HepG2 (cell line): Measurements from ENCODE around the gene NATD1. TPM values are rescaled to one million over a fixed set of nuclear protein-coding genes. Genes with fewer than 3 reads are reported as not detected.

Experiments
- ATAC-seq: fragments of 200-7000 bp; cut with Tn5 transposase; 3 replicates; pipeline ENCODE4 v1.9.1; 2020; ENCODE audit warnings: mild to moderate bottlenecking, moderate library complexity
- BruUV-seq: library from RNA; stranded (reverse); fragments of 400-500 nt; replicated peaks from 2 replicates; lab custom pipeline; 2021; lab: Mats Ljungman, UMichigan
- CTCF ChIA-PET: fragments of 300-600 bp; formaldehyde crosslinking; extraction: SDS; loops from one replicate; lab custom pipeline; 2021; ENCODE audit warnings: low total read pairs, inconsistent platforms, low intra/inter-chr PET ratio; lab: Yijun Ruan, JAX
- POLR2A ChIA-PET: fragments of 350-600 bp; sonication (Branson Sonifier 250); formaldehyde crosslinking; loops from one replicate; lab custom pipeline; 2020; ENCODE audit warnings: antibody characterized with exemption, inconsistent platforms; lab: Yijun Ruan, JAX
- DNase-seq: peaks from one replicate; pipeline ENCODE4 v3.0.0-alpha.2; 2015; ENCODE audit warnings: low spot score
- FAIRE-seq: peaks from 3 replicates; lab custom pipeline; 2011; peaks lifted over from hg19 to GRCh38; lab: Jason Lieb, UNC
- H2AFZ ChIP-seq: one replicate; pipeline ENCODE4 v1.6.1; 2011; ENCODE audit warnings: low read length, inconsistent platforms
- H3K27ac ChIP-seq: fragments of 300-600 bp; 3 replicates; pipeline ENCODE4 v1.8.0; 2011; ENCODE audit warnings: mixed run types, mild to moderate bottlenecking, mixed read lengths, low read length, inconsistent platforms; ENCODE audit not compliant: insufficient read depth; ENCODE audit errors: extremely low read length
- H3K27me3 ChIP-seq, 2 experiments: fragments of 200-600 bp in 1 of 2; 2 replicates in 1 of 2; 3 replicates in 1 of 2; pipeline versions ENCODE4 v1.6.0 to v1.8.0; 2011; ENCODE audit warnings: low read length in 2 of 2, mild to moderate bottlenecking in 2 of 2, moderate library complexity in 2 of 2, inconsistent platforms in 1 of 2; ENCODE audit not compliant: insufficient read depth in 2 of 2, control insufficient read depth in 1 of 2
- H3K36me3 ChIP-seq, 2 experiments: fragments of 200-600 bp in 1 of 2; replicated peaks in 1 of 2; 2 replicates in 1 of 2; 3 replicates in 1 of 2; pipeline versions ENCODE4 v1.5.1 to v1.8.0; 2011; ENCODE audit warnings: low read length in 2 of 2, inconsistent platforms in 1 of 2; ENCODE audit not compliant: insufficient read depth in 2 of 2, control insufficient read depth in 1 of 2
- H3K4me1 ChIP-seq: 2 replicates; pipeline ENCODE4 v1.5.1; 2012; ENCODE audit warnings: low read length, inconsistent platforms; ENCODE audit not compliant: insufficient read depth
- H3K4me2 ChIP-seq: 2 replicates; pipeline ENCODE4 v1.6.0; 2011; ENCODE audit warnings: low read depth, low read length, inconsistent platforms
- H3K4me3 ChIP-seq, 3 experiments: fragments of 200-600 bp in 1 of 3; sonication (generic), shearing (Covaris generic) in 1 of 3; replicated peaks in 1 of 3; 2 replicates each; pipeline ENCODE4 v1.5.1; 2011 to 2016; ENCODE audit warnings: low read length in 3 of 3, inconsistent platforms in 2 of 3, low read depth in 2 of 3, mild to moderate bottlenecking in 2 of 3, control low read depth in 1 of 3, mixed read lengths in 1 of 3; ENCODE audit not compliant: insufficient read depth in 1 of 3
- H3K79me2 ChIP-seq: one replicate; pipeline ENCODE4 v1.6.1; 2011; ENCODE audit warnings: low read length, inconsistent platforms; ENCODE audit not compliant: insufficient read depth
- H3K9ac ChIP-seq: 2 replicates; pipeline ENCODE4 v1.6.0; 2011; ENCODE audit warnings: mild to moderate bottlenecking, low read depth, low read length, inconsistent platforms; ENCODE audit not compliant: insufficient read depth
- H3K9me3 ChIP-seq: 2 replicates; pipeline ENCODE4 v1.5.1; 2012; ENCODE audit warnings: mild to moderate bottlenecking, low read length
- H4K20me1 ChIP-seq: 2 replicates; pipeline ENCODE4 v1.6.0; 2011; ENCODE audit warnings: inconsistent platforms, mild to moderate bottlenecking, low read length, moderate library complexity; ENCODE audit not compliant: insufficient read depth
- HOXA9 ChIP-seq: sonication (generic); formaldehyde crosslinking; IDR thresholded peaks from 2 replicates; pipeline ENCODE4 v1.8.1; 2022; ENCODE audit warnings: missing genetic modification reagents, mild to moderate bottlenecking, moderate library complexity, borderline replicate concordance
- LCORL ChIP-seq, 2 experiments: fragments of 450-650 bp in 1 of 2; sonication (generic) in 1 of 2; formaldehyde crosslinking in 1 of 2; IDR thresholded peaks; 2 replicates each; pipeline versions ENCODE4 v1.5.0 to v1.6.1; 2017 to 2020; ENCODE audit warnings: antibody characterized with exemption in 1 of 2, missing genetic modification reagents in 1 of 2
- PPARG ChIP-seq: conservative IDR thresholded peaks from 2 replicates; pipeline ENCODE4 v1.6.1; 2016; ENCODE audit warnings: missing biosample characterization, missing genetic modification reagents
- SYNCRIP ChIP-seq: fragments of 200-400 bp; formaldehyde crosslinking; IDR thresholded peaks from 2 replicates; pipeline ENCODE4 v1.6.1; 2018; ENCODE audit warnings: mild to moderate bottlenecking, low read depth, low read length; ENCODE audit not compliant: insufficient read depth
- ZFP41 ChIP-seq: sonication (generic); formaldehyde crosslinking; IDR thresholded peaks from 2 replicates; pipeline ENCODE4 v1.4.0; 2020; ENCODE audit warnings: mild to moderate bottlenecking, missing genetic modification reagents, borderline replicate concordance
- ZNF556 ChIP-seq: sonication (generic); formaldehyde crosslinking; IDR thresholded peaks from 2 replicates; pipeline ENCODE4 v1.4.0; 2020; ENCODE audit warnings: mild to moderate bottlenecking, missing genetic modification reagents, borderline replicate concordance
- ZNF615 ChIP-seq: sonication (generic); formaldehyde crosslinking; IDR thresholded peaks from 2 replicates; pipeline ENCODE4 v1.5.0; 2020; ENCODE audit warnings: mild to moderate bottlenecking, missing genetic modification reagents, borderline replicate concordance
- WGBS: methylation state at CpG from one replicate; pipeline ENCODE4 v1.1.6; 2017; ENCODE audit warnings: low lambda C conversion rate; 5-methylcytosine and 5-hydroxymethylcytosine counted together
- in situ Hi-C: cut with HindIII; loops from 2 replicates; pipeline ENCODE4 v1.10.0; 2017; ENCODE audit warnings: low pct_unique_long_range_greater_than_20kb; ENCODE audit not compliant: extremely low pct_ligation_motif_present
- intact Hi-C: fragments of 100-400 bp; cut with micrococcal nuclease; formaldehyde crosslinking; loops from one replicate; pipeline ENCODE4 v1.10.0; 2022; ENCODE audit not compliant: unreplicated experiment
- polyA plus RNA-seq, 8 experiments: library from polyadenylated mRNA; depleted of rRNA in 3 of 8; stranded (reverse) in 7 of 8; unstranded in 1 of 8; fragments of >200 nt; fragmentation: Illumina TruSeq in 4 of 8; extraction: Trizol in 4 of 8; gene quantifications; 2 replicates each; pipeline versions ENCODE4 v1.2.1 to v1.2.3, GENCODE V29; 2011 to 2016; ENCODE audit warnings: low read depth in 4 of 8, missing spikeins in 1 of 8, mixed read lengths in 1 of 8; ENCODE audit not compliant: insufficient read depth in 1 of 8
- total RNA-seq, 5 experiments: library from RNA; depleted of rRNA; stranded (reverse); fragments of >200 nt; fragmentation: Illumina TruSeq; extraction: Trizol; gene quantifications; 2 replicates each; pipeline ENCODE4 v1.2.3, GENCODE V29; 2016; ENCODE audit warnings: low read depth in 1 of 5
- TF ChIP-seq, protein P1 (sequence below): sonication (generic); formaldehyde crosslinking; IDR thresholded peaks from 2 replicates; pipeline ENCODE4 v1.5.0; 2020; ENCODE audit warnings: mild to moderate bottlenecking, missing genetic modification reagents
- TF ChIP-seq, protein P2 (sequence below): sonication (generic); formaldehyde crosslinking; IDR thresholded peaks from 2 replicates; pipeline ENCODE4 v1.4.0; 2020; ENCODE audit warnings: mild to moderate bottlenecking, missing genetic modification reagents
- TF ChIP-seq, protein P3 (sequence below): sonication (generic); formaldehyde crosslinking; IDR thresholded peaks from 2 replicates; pipeline ENCODE4 v1.4.0; 2020; ENCODE audit warnings: missing genetic modification reagents
- TF ChIP-seq, protein P4 (sequence below): sonication (generic); formaldehyde crosslinking; IDR thresholded peaks from 2 replicates; pipeline ENCODE4; 2020; ENCODE audit warnings: missing genetic modification reagents, mild to moderate bottlenecking, borderline replicate concordance

NATD1 gene
- total and polyA plus RNA-seq, 2 of the 13 experiments (the other 11 are each of a cell fraction or from before 2014, with no cell fraction given), result 0.31 to 2.3 TPM

DNA sequence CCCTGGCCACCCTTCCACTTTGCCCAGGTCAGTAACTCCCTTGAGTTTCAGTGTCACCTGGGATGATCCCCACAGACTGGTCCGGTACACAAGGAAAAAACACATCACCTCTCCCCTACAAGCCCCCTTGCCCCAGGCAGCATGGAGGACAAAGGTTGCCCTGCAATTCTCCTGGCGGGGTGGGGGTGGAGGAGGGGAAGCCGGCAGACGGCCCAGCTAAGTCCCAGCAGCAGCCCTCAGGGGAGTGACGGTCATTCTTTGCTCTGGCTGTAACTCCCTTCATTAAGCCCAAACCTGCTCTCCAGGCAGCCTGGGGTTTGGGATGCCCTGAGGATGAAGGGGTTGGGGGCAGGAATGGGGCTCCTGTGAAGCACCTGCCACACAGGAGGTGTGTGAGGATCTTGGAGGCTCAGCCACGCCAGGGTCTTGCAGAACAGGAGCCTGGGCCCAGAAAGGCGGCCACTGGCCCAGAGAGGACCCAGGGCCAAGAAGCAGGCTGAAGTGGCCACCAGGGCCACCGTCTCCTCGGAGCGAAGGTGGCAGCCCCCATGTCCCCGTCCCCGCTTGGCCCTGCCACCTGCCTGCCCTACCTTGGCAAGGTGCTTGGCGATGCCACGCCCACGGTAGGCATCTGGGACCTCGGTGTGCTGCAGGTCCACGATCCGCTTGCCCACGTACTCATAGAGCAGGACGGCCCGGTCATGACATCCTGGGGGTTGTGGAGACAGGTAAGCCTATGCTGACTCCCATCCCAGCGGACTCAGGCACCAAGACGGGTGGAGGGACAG is 9.5 kb downstream of the NATD1 start:
- Histone ChIP-seq H3K4me3 (no peak overlapping the region; a peak in 1 of 6 replicates), H2AFZ (no peak overlapping the region), H3K27me3 (peaks cover 1 to 11% of the 10 kb centered on the region in 2 experiments; a peak in 3 of 5 replicates), H3K36me3 (no peaks in the 10 kb centered on the region), H3K27ac (no peak overlapping the region), H3K79me2 (no peaks in the 10 kb centered on the region), H3K4me1 (peaks cover 22% of the 10 kb centered on the region), H4K20me1 (peaks cover 3% of the 10 kb centered on the region; the same call in 1 of the 2 replicates), H3K9ac (no peak overlapping the region), H3K9me3 (no peaks in the 10 kb centered on the region), H3K4me2 (peak overlapping the region; percentile 20; the same call in 1 of the 2 replicates)
- ChIA-PET CTCF (no interaction called here), POLR2A (no interaction called here)
- ATAC-seq (peak; percentile 15), FAIRE-seq (no peak), DNase-seq (no peak)
- in situ Hi-C loops, result no loop called here
- BruUV-seq, result no TSS peak
- intact Hi-C loops, result loop anchor here (5.0 kb wide), 1 partner anchor 116 kb away; the partner anchor contains the start of gene DHRS7B
- WGBS, result 22% methylated on average over 8 of the region's 23 CpGs
- TF ChIP-seq SYNCRIP (no peak), HOXA9 (CRISPR knock-in tag) (no peak), ZNF615 (CRISPR knock-in tag) (no peak), LCORL (IDR thresholded peaks at IDR 0.05) (no peak), LCORL (CRISPR knock-in tag; IDR thresholded peaks at IDR 0.05) (no peak), PPARG (CRISPR knock-in tag) (peak; percentile 54; the same call in 1 of the 2 replicates), ZFP41 (no peak), ZNF556 (CRISPR knock-in tag) (no peak)
- TF ChIP-seq, protein P1, sequence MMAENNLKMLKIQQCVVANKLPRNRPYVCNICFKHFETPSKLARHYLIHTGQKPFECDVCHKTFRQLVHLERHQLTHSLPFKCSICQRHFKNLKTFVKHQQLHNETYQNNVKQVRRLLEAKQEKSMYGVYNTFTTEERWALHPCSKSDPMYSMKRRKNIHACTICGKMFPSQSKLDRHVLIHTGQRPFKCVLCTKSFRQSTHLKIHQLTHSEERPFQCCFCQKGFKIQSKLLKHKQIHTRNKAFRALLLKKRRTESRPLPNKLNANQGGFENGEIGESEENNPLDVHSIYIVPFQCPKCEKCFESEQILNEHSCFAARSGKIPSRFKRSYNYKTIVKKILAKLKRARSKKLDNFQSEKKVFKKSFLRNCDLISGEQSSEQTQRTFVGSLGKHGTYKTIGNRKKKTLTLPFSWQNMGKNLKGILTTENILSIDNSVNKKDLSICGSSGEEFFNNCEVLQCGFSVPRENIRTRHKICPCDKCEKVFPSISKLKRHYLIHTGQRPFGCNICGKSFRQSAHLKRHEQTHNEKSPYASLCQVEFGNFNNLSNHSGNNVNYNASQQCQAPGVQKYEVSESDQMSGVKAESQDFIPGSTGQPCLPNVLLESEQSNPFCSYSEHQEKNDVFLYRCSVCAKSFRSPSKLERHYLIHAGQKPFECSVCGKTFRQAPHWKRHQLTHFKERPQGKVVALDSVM (CRISPR knock-in tag), result no peak
- TF ChIP-seq, protein P2, sequence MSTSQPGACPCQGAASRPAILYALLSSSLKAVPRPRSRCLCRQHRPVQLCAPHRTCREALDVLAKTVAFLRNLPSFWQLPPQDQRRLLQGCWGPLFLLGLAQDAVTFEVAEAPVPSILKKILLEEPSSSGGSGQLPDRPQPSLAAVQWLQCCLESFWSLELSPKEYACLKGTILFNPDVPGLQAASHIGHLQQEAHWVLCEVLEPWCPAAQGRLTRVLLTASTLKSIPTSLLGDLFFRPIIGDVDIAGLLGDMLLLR, result no peak
- TF ChIP-seq, protein P3, sequence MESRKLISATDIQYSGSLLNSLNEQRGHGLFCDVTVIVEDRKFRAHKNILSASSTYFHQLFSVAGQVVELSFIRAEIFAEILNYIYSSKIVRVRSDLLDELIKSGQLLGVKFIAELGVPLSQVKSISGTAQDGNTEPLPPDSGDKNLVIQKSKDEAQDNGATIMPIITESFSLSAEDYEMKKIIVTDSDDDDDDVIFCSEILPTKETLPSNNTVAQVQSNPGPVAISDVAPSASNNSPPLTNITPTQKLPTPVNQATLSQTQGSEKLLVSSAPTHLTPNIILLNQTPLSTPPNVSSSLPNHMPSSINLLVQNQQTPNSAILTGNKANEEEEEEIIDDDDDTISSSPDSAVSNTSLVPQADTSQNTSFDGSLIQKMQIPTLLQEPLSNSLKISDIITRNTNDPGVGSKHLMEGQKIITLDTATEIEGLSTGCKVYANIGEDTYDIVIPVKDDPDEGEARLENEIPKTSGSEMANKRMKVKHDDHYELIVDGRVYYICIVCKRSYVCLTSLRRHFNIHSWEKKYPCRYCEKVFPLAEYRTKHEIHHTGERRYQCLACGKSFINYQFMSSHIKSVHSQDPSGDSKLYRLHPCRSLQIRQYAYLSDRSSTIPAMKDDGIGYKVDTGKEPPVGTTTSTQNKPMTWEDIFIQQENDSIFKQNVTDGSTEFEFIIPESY (CRISPR knock-in tag), result no peak
- TF ChIP-seq, protein P4, sequence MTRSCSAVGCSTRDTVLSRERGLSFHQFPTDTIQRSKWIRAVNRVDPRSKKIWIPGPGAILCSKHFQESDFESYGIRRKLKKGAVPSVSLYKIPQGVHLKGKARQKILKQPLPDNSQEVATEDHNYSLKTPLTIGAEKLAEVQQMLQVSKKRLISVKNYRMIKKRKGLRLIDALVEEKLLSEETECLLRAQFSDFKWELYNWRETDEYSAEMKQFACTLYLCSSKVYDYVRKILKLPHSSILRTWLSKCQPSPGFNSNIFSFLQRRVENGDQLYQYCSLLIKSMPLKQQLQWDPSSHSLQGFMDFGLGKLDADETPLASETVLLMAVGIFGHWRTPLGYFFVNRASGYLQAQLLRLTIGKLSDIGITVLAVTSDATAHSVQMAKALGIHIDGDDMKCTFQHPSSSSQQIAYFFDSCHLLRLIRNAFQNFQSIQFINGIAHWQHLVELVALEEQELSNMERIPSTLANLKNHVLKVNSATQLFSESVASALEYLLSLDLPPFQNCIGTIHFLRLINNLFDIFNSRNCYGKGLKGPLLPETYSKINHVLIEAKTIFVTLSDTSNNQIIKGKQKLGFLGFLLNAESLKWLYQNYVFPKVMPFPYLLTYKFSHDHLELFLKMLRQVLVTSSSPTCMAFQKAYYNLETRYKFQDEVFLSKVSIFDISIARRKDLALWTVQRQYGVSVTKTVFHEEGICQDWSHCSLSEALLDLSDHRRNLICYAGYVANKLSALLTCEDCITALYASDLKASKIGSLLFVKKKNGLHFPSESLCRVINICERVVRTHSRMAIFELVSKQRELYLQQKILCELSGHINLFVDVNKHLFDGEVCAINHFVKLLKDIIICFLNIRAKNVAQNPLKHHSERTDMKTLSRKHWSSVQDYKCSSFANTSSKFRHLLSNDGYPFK (CRISPR knock-in tag), result no peak
